Mammary epithelial cell (primary cell): ENCODE data around the gene MAPK4.

Experiments
- EZH2 ChIP-seq: IDR thresholded peaks from 2 replicates; pipeline ENCODE4 v1.6.1; 2012; ENCODE audit warnings: low read length, inconsistent platforms, borderline replicate concordance
- TF ChIP-seq, protein P1 (sequence below), 2 donors: IDR thresholded peaks in 1 of 2; conservative IDR thresholded peaks in 1 of 2; 2 replicates each; pipeline ENCODE4 v1.5.1; 2011 to 2012; ENCODE audit warnings: inconsistent platforms in 2 of 2, low read length in 2 of 2, mild to moderate bottlenecking in 2 of 2, control low read depth in 1 of 2, low read depth in 1 of 2; ENCODE audit not compliant: insufficient read depth in 1 of 2; ENCODE audit errors: extremely low read depth in 1 of 2

DNA sequence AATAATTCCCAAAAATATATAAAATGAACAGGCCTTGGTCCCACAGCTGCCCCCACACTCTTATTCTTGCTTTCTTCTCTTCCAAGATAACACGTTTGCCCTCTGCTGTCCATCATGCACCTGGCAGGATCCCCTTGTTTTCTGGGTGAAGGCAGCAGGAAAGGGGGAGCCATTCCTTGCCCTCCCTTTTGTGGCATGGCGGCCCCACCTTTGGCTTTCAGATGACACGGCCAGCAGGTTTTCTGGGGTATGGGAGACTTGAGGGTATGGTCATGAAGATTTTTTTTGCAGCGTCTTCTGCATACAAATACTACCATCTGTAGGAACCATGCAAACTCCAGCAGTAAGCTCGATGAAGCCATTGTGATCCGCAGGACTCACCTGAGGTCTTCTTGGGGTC, 118.8 kb downstream of the MAPK4 start:
- TF ChIP-seq, protein P1, sequence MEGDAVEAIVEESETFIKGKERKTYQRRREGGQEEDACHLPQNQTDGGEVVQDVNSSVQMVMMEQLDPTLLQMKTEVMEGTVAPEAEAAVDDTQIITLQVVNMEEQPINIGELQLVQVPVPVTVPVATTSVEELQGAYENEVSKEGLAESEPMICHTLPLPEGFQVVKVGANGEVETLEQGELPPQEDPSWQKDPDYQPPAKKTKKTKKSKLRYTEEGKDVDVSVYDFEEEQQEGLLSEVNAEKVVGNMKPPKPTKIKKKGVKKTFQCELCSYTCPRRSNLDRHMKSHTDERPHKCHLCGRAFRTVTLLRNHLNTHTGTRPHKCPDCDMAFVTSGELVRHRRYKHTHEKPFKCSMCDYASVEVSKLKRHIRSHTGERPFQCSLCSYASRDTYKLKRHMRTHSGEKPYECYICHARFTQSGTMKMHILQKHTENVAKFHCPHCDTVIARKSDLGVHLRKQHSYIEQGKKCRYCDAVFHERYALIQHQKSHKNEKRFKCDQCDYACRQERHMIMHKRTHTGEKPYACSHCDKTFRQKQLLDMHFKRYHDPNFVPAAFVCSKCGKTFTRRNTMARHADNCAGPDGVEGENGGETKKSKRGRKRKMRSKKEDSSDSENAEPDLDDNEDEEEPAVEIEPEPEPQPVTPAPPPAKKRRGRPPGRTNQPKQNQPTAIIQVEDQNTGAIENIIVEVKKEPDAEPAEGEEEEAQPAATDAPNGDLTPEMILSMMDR (conservative IDR thresholded peaks at IDR 0.05 in 1 of 2, IDR thresholded peaks at IDR 0.05 in 1 of 2; ENCODE audit: extremely low read depth in 1 of 2, insufficient read depth in 1 of 2, low read depth in 1 of 2, low read length in 2 of 2) = no peak
- no peak for TF ChIP-seq EZH2
